ENCODE measurements around the gene PPP1R26.
"Not testable (repeated sequence)": the region's sequence is repeated elsewhere in the genome, so short reads cannot be mapped to it uniquely, and the experiment has no call there.

PPP1R26 gene

GRCh38 chr9:135502168-135502872, 22.7 kb downstream of the PPP1R26 start:
- H3K4me3 ChIP-seq (ENCODE audit: low read depth, low read length): no peak overlapping the region

- no peak overlapping the region for H3K4me3 ChIP-seq (ENCODE audit: low read depth, low read length)
Measured at GRCh38 chr9:135502873-135503321, 23.3 kb downstream of the PPP1R26 start.

- H3K4me3 ChIP-seq (ENCODE audit: low read depth, low read length): no peak overlapping the region
Measured at GRCh38 chr9:135503371-135504261, 24.0 kb downstream of the PPP1R26 start.

DNA sequence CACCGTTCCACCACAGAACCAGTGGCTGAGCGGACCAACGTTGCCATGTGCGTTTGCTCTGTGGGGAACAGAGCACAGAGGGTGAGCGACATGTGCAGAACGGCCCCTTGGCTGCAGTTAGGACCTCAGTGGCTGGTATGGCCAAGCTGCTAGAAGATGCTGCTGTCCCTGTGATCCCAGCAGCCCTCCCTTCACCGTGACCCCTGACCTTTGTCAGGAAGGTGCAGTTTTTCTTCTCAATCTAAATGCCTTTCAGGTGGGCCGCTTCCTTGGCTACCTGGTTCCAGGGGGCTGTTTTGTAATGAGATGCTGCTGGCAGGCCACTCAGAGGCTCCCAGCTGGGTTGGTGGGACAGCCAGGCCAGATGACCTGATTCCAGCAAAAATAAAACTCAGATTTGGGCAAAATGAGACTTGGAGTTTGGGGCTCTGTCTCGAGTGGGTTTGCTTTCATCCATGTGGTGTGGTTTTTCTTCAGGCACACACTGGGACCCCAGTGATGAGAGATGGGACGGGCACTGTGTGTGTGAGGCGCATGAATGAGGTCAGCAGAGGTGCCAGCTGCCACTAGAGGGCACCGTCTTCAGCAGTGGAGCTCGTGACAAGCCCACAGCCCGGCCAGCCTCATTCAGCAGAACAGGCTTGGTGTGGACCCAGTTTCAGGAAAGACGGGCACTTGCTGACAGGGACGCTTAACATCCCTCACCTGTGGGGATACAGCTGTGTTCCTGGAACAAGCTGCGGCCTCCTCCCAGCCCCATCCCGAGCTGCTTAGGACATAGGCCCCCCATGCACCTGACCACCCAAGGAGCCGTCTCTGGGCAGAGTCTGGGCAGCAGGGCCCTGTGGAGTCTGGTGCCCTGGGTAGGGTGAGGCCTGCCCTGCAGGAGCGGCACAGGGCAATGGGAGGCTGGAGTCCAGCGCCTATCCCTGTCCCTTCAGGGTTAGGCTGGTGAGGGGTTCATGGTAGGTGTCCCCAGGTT, 25.0 kb downstream of the PPP1R26 start:
- H3K4me3 ChIP-seq (ENCODE audit: low read depth, low read length): no peak overlapping the region

DNA sequence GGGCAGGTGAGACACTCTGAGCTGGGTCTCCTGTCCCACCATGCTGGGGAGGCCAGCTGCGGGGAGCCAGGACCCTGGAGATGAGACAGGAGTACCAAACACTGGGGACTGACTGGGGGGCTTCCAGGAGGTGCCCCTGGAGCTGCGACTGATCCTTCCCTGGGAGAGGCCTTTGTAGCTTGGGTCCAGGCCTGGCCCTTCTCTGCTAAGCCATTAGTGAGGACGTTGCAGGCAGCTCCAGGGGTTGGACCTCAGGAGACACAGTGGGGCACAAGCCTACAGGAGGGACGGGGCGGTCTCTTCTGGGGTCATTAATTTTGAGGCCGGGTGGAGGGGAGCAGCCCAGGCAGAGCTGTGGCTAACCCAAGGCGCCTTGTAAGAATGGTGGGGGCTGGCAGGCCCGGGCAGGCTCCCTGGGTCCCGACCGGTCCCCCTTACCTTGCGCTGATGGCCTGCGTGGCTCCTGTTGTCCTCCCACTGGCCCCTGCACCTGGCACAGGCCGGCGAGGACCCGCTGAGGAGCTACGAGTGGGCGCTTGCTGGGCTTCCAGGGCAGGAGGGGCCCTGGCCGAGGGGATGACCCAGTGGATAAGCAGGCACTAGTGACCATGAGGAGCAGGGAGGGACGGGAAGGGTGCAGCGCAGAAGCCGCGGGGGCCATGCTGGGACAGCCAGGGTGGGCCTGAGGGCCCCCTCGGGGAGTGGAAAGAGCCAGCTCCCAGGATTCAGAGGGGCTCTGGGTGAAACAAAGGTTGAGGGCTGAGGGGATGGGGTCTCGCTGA, 26.0 kb downstream of the PPP1R26 start:
- H3K4me3 ChIP-seq (ENCODE audit: low read depth, low read length): no peak overlapping the region

DNA sequence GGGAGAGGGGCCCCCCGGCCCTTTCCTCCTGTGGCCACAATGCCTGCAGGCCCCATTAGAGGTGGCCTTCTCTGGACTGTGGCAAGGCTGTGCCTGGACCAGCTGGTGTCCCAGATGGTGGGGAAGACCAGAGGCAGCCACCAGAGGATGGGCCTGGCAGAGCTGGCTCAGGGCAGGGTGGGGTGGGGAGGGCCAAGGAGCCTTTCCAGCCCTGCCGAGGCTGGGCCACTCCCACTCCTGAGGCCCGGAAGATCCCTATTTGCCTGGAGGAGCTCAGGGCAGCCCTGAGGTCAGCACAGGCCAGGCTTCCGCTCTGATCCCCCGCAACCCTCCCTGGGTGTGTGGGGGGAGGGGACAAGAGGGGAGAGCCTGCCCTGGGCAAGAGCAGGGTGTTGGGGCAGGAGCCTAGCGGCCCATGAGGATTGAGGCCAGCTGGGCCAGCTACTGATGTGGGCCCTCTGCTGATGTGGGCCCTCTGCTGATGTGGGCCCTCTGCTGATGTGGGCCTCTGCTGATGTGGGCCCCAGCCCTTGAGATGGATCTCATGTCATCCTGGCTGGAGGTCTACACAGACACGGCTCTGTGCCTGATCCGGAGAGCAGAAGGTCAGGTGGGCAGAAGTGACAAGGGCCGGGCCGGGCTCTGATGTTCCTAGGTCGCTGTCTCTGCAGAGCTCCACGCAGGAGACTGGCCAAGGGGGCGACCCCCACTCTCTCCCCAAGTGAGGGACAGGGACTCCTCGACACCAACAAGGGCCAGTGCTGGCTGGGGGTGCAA, 26.9 kb downstream of the PPP1R26 start:
- no peak overlapping the region for H3K4me3 ChIP-seq (ENCODE audit: low read depth, low read length)

GRCh38 chr9:135507104-135508035, 27.8 kb downstream of the PPP1R26 start:
- H3K4me3 ChIP-seq (ENCODE audit: low read depth, low read length): no peak overlapping the region

GRCh38 chr9:135508211-135508820, 28.7 kb downstream of the PPP1R26 start:
- no peak overlapping the region for H3K4me3 ChIP-seq (ENCODE audit: low read depth, low read length)

GRCh38 chr9:135509458-135509857, 29.9 kb downstream of the PPP1R26 start:
- H3K4me3 ChIP-seq (ENCODE audit: low read depth, low read length): no peak overlapping the region

- H3K4me3 ChIP-seq (ENCODE audit: low read depth, low read length): no peak overlapping the region
Measured at GRCh38 chr9:135512241-135512603, 32.6 kb downstream of the PPP1R26 start.

GRCh38 chr9:135512904-135513303, 33.3 kb downstream of the PPP1R26 start:
- H3K4me3 ChIP-seq (ENCODE audit: low read depth, low read length): no peak overlapping the region

- H3K4me3 ChIP-seq (ENCODE audit: low read depth, low read length): no peak overlapping the region
Measured at GRCh38 chr9:135513351-135513846, 33.8 kb downstream of the PPP1R26 start.

- not testable (repeated sequence) for H3K4me3 ChIP-seq (ENCODE audit: low read depth, low read length)
Measured at GRCh38 chr9:135513906-135514305, 34.3 kb downstream of the PPP1R26 start.

DNA sequence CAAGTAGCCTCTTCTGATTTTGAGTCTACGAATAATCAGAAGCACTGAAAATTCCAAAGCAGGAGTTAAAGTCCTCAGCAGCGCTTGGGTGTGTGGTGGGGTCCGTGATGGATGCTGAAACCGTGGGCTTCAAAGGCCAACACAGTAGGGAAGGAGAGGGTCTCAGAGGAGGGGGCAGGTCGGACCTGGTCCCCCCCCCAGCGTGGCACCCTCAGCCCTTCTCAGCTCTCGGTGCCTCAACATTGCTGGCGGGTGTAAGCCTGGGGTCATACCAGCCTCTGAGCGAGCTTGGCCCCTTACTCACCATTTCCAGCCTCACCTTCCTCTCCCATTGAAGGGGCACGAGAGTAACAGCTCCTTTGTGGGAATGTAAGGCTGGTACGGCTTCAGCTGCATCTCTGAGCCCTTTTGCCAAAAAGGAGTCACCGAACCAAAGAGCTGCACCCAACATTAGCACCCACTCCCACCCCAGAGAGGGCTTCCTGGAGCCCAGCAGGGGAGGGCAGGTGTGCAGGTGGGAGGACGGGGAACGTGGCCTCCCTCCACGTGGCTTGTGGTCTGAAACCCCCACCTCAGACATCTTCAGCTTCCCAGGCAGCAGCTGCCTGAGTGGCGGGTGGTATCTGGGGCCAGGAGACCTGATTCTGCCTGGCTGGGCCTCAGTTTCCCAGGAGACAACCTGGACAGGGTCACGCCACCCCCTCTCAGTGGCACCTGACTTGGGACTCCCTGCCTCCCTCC, 34.9 kb downstream of the PPP1R26 start:
- H3K4me3 ChIP-seq (ENCODE audit: low read depth, low read length): no peak overlapping the region

GRCh38 chr9:135515083-135515951, 35.7 kb downstream of the PPP1R26 start:
- no peak overlapping the region for H3K4me3 ChIP-seq (ENCODE audit: low read depth, low read length)
